ELR (cell line): ENCODE results near the gene AGAP1.
A peak's percentile ranks its signal among the peaks of the same experiment; 100 is the strongest.
"Not testable (repeated sequence)": the region's sequence is repeated elsewhere in the genome, so short reads cannot be mapped to it uniquely, and the experiment has no call there.

Experiments used
- DNase-seq: peaks from one replicate; pipeline ENCODE4 v3.0.0-alpha.2; 2015; ENCODE audit warnings: low read depth

The AGAP1 gene

DNA sequence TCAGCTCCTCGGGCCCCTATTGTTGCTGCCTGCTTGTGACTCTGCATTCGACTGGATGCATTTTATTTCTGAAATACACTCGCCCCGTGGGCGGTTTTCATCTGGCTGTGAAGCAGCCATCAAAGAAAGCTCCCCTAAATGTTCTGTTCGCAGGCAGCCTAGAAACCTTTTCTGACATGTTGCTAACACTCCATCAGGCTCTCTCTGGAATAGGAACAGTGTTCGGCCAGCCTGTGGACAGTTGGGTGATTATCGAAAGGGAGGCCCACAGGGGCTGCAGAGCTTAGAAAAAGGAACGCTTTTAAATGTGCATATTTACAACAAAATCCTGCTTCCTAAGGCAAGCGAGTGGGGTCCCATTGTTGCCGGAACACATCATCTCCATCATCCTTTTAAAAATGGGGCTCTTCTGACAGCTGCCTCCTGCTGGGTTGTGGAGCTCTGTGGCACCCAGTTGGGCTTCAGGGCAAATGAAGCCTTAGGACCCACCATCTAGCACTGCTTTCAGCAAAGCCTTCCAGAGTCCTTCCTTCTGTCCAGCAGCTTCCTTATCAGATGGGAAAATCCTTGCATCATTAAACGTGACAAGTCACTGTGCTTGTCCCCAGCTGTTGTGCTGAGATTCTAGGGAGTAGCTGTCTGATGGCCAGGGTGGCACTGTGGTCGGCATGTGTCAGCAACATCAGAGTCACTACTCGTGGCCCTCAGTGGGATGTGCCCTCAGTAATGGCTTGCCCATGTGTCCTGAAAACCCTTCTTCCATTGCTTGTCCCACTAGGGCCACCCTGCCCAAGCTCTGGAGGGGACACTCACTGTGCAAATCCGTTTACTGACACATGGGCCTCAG lies 571.7 kb downstream of the AGAP1 start:
- no peak for DNase-seq

GRCh38 chr2:236070236-236070635 lies 576.4 kb downstream of the AGAP1 start:
- DNase-seq = no peak

DNA sequence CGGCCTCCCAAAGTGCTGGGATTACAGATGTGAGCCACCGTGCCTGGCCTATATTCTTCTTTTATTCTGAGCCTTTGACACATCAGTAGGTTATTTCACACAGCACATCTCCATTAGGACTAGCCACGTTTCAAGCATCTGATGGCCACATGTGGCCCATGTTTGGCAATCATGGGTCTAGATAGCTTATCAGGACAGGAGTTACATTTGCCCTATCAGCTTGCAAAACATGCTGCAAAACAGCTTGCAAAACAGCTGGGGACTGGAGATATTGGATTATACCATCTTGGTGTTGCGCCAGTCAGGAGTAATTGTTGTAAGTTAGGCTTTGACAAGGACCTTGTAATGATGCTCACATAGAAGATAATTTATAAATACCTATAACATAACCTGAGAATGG lies 579.4 kb downstream of the AGAP1 start:
- DNase-seq = no peak

DNA sequence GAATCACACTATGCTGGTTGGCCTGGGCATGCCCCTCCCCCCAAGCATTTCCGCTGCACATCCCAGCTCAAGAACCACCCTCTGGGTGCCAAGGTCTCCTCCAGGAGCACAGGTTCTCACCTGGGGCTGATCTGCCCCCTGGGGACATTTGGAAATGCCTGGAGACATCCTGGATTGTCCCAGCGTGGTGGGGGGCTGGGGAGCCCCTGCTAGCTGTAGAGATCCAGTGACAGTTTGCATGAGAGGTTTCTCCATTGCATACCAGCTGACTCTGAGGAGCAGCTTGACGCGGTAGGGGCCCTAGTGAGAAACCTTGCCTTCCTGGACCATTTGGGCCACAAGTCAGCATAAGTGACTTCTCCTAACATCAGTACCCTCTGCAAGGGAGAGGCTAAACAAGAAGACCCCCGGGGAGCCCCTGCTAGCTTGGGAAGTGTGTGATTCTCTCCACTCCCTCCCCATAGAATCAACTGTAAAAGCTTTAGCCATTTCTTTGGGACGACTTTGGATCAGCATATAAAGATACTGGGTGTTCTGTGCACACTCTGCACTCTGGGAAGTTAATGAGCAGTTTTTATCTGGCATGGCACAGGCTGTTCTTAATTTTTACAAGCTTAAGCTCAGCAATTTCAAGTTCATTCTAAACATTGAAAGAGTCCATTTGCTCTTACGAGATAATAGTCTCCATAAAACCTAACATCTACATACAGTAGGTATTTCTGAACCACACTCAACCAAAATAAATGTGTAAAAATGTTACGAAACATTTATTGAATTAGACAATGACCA lies 580.2 kb downstream of the AGAP1 start:
- DNase-seq = no peak

- DNase-seq = no peak
Measured at GRCh38 chr2:236075802-236076201, 582.0 kb downstream of the AGAP1 start.

DNA sequence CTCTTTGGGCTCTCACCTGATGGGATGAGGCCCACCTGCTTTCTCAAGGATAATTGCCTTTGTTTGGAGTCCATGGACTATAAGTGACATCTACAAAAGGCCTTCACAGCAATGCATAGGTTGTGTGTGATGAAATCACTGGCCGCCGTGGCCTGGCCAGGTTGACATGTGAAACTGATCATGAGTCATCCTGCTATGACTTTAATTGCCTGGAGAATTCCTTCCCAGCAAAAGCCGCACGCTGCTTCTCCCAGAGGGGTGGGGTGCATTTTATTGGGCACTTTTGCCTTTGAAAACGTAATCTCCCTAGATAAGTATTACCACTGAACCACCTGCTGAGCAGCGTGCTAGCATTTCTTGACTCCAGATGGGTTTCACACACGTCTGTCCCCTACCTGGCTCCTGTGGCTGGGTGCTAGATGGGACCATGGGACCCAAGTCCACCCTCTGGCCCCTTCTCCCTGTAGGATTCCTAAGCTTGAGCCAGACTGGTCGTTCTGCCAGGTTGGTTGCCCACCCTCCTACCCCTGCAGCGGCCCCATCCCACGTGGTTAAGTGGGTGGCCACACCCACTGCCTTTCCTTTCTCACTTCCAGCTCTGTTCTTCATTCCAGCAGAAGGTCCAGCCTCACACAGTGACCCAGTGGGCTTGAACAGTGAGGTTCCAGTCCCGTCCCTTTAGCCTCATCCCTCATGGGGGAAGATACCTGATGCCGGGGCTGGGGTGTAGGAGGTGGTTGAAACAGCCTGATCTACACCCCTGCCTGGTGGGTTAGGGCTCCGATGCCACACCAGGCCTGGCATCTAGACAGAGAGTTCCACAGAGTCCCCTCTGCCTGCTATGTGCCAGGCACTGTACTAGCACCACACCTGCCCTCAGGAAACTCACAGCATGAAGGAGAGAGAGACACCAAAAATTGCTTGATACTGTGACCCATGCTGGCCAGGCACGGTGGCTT lies 584.7 kb downstream of the AGAP1 start:
- peak; percentile 61 for DNase-seq

GRCh38 chr2:236080412-236080811 lies 586.6 kb downstream of the AGAP1 start:
- DNase-seq = no peak

- no peak for DNase-seq
Measured at GRCh38 chr2:236081171-236081570, 587.3 kb downstream of the AGAP1 start.

DNA sequence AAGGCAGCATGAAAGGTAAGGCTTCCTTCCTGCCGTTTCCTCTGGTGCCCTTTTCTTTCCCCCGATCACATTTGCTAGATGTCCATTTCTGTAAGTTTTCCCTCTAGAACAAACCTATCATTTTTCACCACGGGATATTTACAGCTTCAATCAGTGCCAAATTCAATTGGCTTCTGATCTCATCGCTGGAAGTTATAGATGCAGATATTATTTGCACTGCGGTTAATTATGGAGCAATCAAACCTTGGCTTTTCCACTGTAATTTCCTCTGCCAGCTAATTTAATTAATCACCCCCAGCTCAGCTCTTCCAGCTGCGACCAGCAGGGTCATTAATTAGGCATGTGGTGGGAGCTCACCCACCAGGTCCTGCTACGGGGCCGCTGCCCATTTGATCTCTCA lies 588.2 kb downstream of the AGAP1 start:
- no peak for DNase-seq

DNA sequence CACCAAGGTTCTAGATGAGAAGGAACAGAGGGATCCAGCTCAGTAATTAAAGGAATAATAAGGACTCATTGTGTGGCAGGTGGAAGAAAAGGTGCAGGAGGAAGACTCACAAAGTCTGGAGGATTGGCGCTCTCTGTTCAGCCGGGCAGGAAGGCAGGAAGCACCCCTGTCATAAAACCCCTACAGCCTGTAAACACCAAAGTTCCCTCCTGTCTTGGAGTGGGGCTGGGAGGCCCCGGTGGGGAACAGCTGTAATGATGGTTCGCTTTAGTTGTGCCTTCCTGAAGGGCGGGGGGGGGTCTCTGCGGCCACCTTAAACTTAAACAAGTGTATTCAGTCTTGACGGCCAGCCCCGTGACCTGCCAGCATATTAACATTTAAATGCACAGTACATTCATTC lies 590.1 kb downstream of the AGAP1 start:
- DNase-seq = no peak

DNA sequence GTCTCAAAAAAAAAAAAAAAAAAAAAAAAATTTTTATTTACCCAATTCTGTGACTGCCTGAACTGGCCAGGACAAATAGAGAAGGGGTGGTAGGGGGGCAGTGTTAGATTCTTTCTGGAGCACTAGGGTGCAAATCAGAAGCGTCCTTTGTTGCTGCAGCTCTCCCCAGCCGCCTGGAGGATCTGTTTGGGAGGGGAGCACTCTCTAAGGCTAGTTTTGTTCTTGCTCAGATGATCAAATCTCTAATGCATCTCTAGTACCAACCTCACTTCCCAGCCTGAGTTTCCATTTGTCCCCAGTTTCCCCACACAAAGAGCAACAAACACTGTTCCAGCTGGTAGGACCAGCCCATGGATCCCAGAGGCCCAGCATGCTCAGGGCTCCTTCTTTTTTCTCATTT lies 591.4 kb downstream of the AGAP1 start:
- DNase-seq = no peak

DNA sequence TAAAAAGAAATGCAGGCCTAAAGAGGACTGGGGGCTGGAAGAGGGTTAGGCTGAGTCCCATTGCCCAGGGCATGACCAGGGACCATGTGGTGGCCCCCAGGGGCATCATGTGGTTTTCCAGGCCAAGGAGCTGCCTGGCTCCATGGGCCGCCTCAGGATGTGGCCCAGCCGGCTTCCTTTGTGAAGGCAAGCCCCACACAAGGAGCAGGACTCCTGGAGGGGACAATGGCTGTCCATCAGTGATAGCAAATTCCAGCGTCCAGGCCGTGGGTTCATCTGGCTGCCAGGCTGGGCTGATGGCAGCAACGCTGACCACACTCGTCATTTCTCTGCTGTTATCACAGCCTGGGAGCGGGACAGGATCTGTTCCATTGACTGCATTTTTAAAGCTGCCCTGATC lies 591.8 kb downstream of the AGAP1 start:
- DNase-seq = no peak

GRCh38 chr2:236086403-236086970 lies 592.6 kb downstream of the AGAP1 start:
- no peak for DNase-seq

DNA sequence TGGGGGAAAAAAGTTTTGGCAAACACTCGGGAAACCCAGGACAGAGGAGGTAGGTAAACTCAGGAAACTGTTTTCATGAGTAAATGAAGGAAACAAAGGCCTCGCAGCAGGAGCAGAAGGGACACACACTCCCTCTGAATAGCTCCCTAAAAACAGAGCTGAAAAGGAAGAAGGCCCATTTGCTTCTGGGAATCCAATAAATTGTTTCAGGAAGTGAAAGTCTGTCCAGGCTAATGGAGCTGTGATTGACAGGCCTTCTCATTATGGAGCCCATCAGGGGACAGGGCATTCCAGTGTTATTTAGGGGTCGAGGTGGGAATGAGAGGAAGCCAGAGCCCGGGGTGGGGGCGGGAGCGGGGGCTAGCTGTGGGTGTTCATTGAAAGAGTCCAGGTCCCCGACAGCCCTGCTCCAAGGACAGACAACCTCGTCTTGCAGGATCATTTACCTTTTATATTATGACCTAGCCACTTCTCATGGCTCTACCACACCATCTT lies 593.2 kb downstream of the AGAP1 start:
- DNase-seq = no peak

DNA sequence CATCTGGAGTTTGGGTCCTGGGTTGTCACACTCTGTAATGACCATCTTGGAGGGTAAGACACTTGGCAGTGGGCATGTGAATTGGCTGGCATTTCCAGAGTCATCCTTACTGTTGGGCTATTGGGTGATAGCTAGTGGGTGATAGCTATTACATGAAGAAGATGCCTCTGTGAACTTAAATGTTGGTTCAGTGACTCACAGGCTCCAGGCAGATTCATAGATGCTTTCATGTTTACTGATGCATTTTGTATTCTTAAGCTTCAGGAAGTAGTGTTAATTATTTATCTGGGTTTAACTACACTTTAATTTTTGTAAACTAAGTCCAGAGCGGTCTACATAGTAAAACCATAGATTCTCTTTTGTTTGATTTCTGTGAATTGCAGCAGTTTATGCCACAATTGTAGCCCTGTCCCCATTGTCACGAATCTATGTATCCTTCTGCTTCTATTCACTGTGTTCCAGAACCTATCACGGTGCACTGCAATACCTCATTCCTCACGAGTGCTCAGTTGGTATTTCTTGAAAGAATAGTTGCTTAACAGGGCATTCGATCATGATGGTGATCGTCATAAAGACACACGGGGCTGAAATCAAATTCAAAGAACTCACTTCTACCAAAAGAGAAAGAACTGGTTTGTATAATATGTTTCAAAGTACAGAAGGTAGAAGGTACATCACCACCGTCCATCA lies 594.7 kb downstream of the AGAP1 start:
- peak; percentile 4 for DNase-seq

- DNase-seq = peak; percentile 27
Measured at GRCh38 chr2:236089271-236090026, 595.6 kb downstream of the AGAP1 start.

GRCh38 chr2:236090027-236090382 lies 596.2 kb downstream of the AGAP1 start:
- no peak for DNase-seq

- DNase-seq = not testable (repeated sequence)
Measured at GRCh38 chr2:236090826-236091225, 597.0 kb downstream of the AGAP1 start.

DNA sequence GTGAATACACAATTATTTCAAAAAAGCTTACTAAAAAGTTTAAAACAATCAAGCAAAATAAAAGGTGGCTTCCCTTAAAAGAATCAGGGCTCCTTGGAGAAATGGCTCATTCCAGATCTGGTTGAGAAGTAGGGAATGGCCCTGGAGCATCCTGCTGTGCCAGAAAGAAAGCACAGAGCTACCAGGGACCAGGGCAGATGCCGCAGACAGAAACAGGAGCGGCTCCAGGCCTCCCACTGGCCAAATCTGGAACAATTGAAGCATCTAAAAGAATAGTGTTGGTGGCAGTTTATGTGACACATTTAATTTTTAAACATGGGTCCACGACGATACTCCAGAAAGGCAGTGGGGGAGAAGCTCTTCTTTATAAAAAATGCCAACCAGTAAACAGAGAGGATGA lies 598.9 kb downstream of the AGAP1 start:
- DNase-seq = no peak

GRCh38 chr2:236093134-236093533 lies 599.3 kb downstream of the AGAP1 start:
- DNase-seq = no peak
